Adrenal gland (tissue), 12 donors: ENCODE data around the gene GLA. TPM values are rescaled to one million over a fixed set of nuclear protein-coding genes. Genes with fewer than 3 reads are reported as not detected.

Experiments
- DNase-seq, 7 donors: peaks; one replicate each; pipeline ENCODE4 v3.0.0-alpha.2; 2019 to 2020
- H3K27ac ChIP-seq, 5 donors: fragments of 200-600 bp; sonication (generic) in 4 of 5; 1 replicate in 3 of 5; 2 replicates in 2 of 5; pipeline versions ENCODE4 v1.5.1 to v1.8.0; 2016 to 2020; ENCODE audit warnings: mild to moderate bottlenecking in 1 of 5
- H3K27me3 ChIP-seq: fragments of 200-600 bp; 2 replicates; pipeline ENCODE4 v1.8.0; 2021
- H3K36me3 ChIP-seq, 2 donors: fragments of 200-600 bp; replicated peaks in 1 of 2; 1 replicate in 1 of 2; 2 replicates in 1 of 2; pipeline versions ENCODE4 v1.5.1 to v1.8.0; 2018 to 2022
- H3K4me1 ChIP-seq, 2 donors: fragments of 200-600 bp; replicated peaks in 1 of 2; 1 replicate in 1 of 2; 2 replicates in 1 of 2; pipeline versions ENCODE4 v1.5.1 to v1.8.0; 2018 to 2021
- H3K4me3 ChIP-seq, 4 donors: fragments of 200-600 bp; sonication (generic) in 3 of 4; one replicate each; pipeline ENCODE4 v1.5.1; 2016 to 2018
- H3K9me3 ChIP-seq, 3 donors: fragments of 200-600 bp; sonication (generic) in 1 of 3; replicated peaks in 1 of 3; 1 replicate in 2 of 3; 2 replicates in 1 of 3; pipeline versions ENCODE4 v1.5.1 to v1.8.0; 2016 to 2021
- CTCF ChIP-seq, 6 experiments: fragments of 450-650 bp in 4 of 6; fragments of 200-600 bp in 2 of 6; sonication (generic) in 1 of 6; IDR thresholded peaks; 1 replicate in 5 of 6; 2 replicates in 1 of 6; pipeline versions ENCODE4 v1.5.1 to v1.8.0; 2016 to 2021; ENCODE audit warnings: antibody characterized with exemption in 6 of 6, mild to moderate bottlenecking in 2 of 6, moderate library complexity in 1 of 6
- POLR2A ChIP-seq, 2 donors: fragments of 450-650 bp; IDR thresholded peaks; one replicate each; pipeline ENCODE4 v1.6.1; 2017; ENCODE audit warnings: antibody characterized with exemption in 2 of 2, mild to moderate bottlenecking in 2 of 2, moderate library complexity in 1 of 2
- WGBS, 4 donors: extraction: QIAGEN DNeasy Blood & Tissue Kit in 2 of 4; methylation state at CpG; one replicate each; pipeline versions ENCODE4 v1.1.5 to v1.1.7; 2013 to 2017; 5-methylcytosine and 5-hydroxymethylcytosine counted together
- intact Hi-C, 2 donors: fragments of 100-400 bp; cut with DNase I; formaldehyde crosslinking; loops; one replicate each; pipeline versions ENCODE4 v1.14.1 to v1.15.0; 2022 to 2023
- polyA plus RNA-seq, 3 donors: library from polyadenylated mRNA; stranded (reverse); fragments of 200-250 nt in 2 of 3; fragments of 350-450 nt in 1 of 3; fragmentation: Illumina TruSeq in 1 of 3; extraction: RNeasy Lipid Tissue Mini Kit (QIAGEN cat#74804) in 1 of 3; gene quantifications; one replicate each; pipeline ENCODE4 v1.2.3, GENCODE V29; 2013 to 2014
- total RNA-seq, 9 donors: library from RNA; depleted of rRNA in 4 of 9; stranded (reverse); fragments of >200 nt in 4 of 9; fragments of 120-200 nt in 1 of 9; fragmentation: NEBNext Ultra II Directional in 1 of 9; extraction: Animal tissue kit (Norgen Biotek cat#: 25700) in 1 of 9; gene quantifications; one replicate each; pipeline versions ENCODE4 v1.1.0 to v1.2.4, GENCODE V29; 2013 to 2023
- donor health status: healthy with polysubstance abuse.
- donor health status: Bipolar disorder and iron deficiency.
- donor health status: DM: yes; HTN: yes; CAD: no.
- donor health status: DM: no; HTN: no; CAD: no.
- donor health status: DM: no; HTN: no; CAD: no.
- donor health status: DM: yes; HTN: yes; CAD: no.

The GLA gene
- total and polyA plus RNA-seq, 12 donors = 18.5 to 123 (median 47.8) TPM

GRCh38 chrX:101417190-101417589 is 9.5 kb upstream of the GLA start:
- WGBS, 4 donors = 53 to 72% (median 69%) methylated on average over 4 of the region's 4 CpGs
- Histone ChIP-seq H3K9me3 (no peaks in the 10 kb centered on the region), H3K4me3 (no peak overlapping the region), H3K36me3 (peaks cover 0 to 7% of the 10 kb centered on the region in 2 donors), H3K4me1 (peaks cover 0 to 6% of the 10 kb centered on the region in 2 donors), H3K27ac (peak overlapping the region in 3 of 5 donors; percentile 90 to 94 (median 91)), H3K27me3 (no peaks in the 10 kb centered on the region)
- no peak for TF ChIP-seq CTCF (IDR thresholded peaks at IDR 0.05)
- TF ChIP-seq POLR2A (IDR thresholded peaks at IDR 0.05) = no peak
- intact Hi-C loops = loop anchor here in 1 of 2 donors (10.0 kb wide), 2 partner anchors 178 to 388 kb away; no protein-coding TSS in a partner anchor
- DNase-seq = no peak

- H3K4me3 ChIP-seq = no peak overlapping the region
- H3K4me1 ChIP-seq = peaks cover 0 to 8% of the 10 kb centered on the region in 2 donors
- TF ChIP-seq POLR2A (IDR thresholded peaks at IDR 0.05) = no peak
- intact Hi-C loops = loop anchor here in 1 of 2 donors (10.0 kb wide), 2 partner anchors 178 to 388 kb away; no protein-coding TSS in a partner anchor
- H3K36me3 ChIP-seq = peaks cover 0 to 8% of the 10 kb centered on the region in 2 donors
- 69 to 89% (median 82%) methylated on average over 7 of the region's 7 CpGs for WGBS, 4 donors
- no peak overlapping the region for H3K27ac ChIP-seq
- H3K27me3 ChIP-seq = no peaks in the 10 kb centered on the region
- DNase-seq = no peak
- no peaks in the 10 kb centered on the region for H3K9me3 ChIP-seq
Measured at GRCh38 chrX:101416691-101417090, 9.0 kb upstream of the GLA start.

- 25 to 44% (median 34%) methylated on average over 3 to 12 of the region's 12 CpGs for WGBS, 4 donors
- intact Hi-C loops = loop anchor here in 1 of 2 donors (10.0 kb wide), 2 partner anchors 179 to 389 kb away; no protein-coding TSS in a partner anchor
- peak overlapping the region in 2 of 5 donors; percentile 55 to 57 for H3K27ac ChIP-seq
- H3K27me3 ChIP-seq = no peaks in the 10 kb centered on the region
- peak in 5 of 7 donors; percentile 15 to 55 (median 39) for DNase-seq
- no peak overlapping the region for H3K4me3 ChIP-seq
- peaks cover 0 to 19% of the 10 kb centered on the region in 2 donors for H3K4me1 ChIP-seq
- H3K36me3 ChIP-seq = peaks cover 0 to 8% of the 10 kb centered on the region in 2 donors
- no peaks in the 10 kb centered on the region for H3K9me3 ChIP-seq
- TF ChIP-seq CTCF (IDR thresholded peaks at IDR 0.05) = peak; percentile 44 to 86 (median 69)
- no peak for TF ChIP-seq POLR2A (IDR thresholded peaks at IDR 0.05)
Measured at GRCh38 chrX:101415180-101416145, 7.7 kb upstream of the GLA start.

- no peak for TF ChIP-seq CTCF (IDR thresholded peaks at IDR 0.05)
- TF ChIP-seq POLR2A (IDR thresholded peaks at IDR 0.05) = no peak
Measured at GRCh38 chrX:101411984-101412383, 4.3 kb upstream of the GLA start.

More at GRCh38 chrX:101411984-101412383, 4.3 kb upstream of the GLA start:
- peaks cover 0 to 8% of the 10 kb centered on the region in 2 donors for H3K36me3 ChIP-seq
- no peak for DNase-seq
- intact Hi-C loops = loop anchor here in 1 of 2 donors (10.0 kb wide), 2 partner anchors 183 to 393 kb away; no protein-coding TSS in a partner anchor
- H3K27me3 ChIP-seq = no peaks in the 10 kb centered on the region
- peak overlapping the region in 1 of 5 donors; percentile 25 for H3K27ac ChIP-seq
- no peaks in the 10 kb centered on the region for H3K9me3 ChIP-seq
- 72 to 77% (median 75%) methylated on average over 10 of the region's 10 CpGs for whole genome bisulfite sequencing, 4 donors
- H3K4me3 ChIP-seq = no peak overlapping the region
- peaks cover 0 to 24% of the 10 kb centered on the region in 2 donors for H3K4me1 ChIP-seq
